CD4-positive, alpha-beta T cell (primary cell): ENCODE measurements around the gene VAPB. TPM values are rescaled to one million over a fixed set of nuclear protein-coding genes. Genes with fewer than 3 reads are reported as not detected.

Source experiments
- ATAC-seq: fragments of 200-7000 bp; cut with Tn5 transposase; one replicate; pipeline ENCODE4 v1.10.0; 2022; ENCODE audit warnings: mild to moderate bottlenecking; ENCODE audit not compliant: poor library complexity
- CTCF ChIA-PET: fragments of 350-600 bp; sonication (Branson Sonifier 250); formaldehyde crosslinking; loops from one replicate; lab custom pipeline; 2021; ENCODE audit warnings: antibody characterized with exemption, inconsistent platforms; lab: Charles Lee
- POLR2A ChIA-PET: fragments of 350-600 bp; sonication (Branson Sonifier 250); formaldehyde crosslinking; loops from one replicate; lab custom pipeline; 2021; ENCODE audit warnings: antibody characterized with exemption, inconsistent platforms; lab: Charles Lee
- DNase-seq, 14 experiments: peaks; one replicate each; pipeline ENCODE4 v3.0.0-alpha.2; 2013 to 2020; ENCODE audit warnings: mixed read lengths in 2 of 14
- H3K27ac ChIP-seq, 2 donors: one replicate each; pipeline versions ENCODE4 v1.5.1 to v1.7.0; 2013; ENCODE audit warnings: low read length in 2 of 2, low read depth in 1 of 2, mild to moderate bottlenecking in 1 of 2
- H3K27me3 ChIP-seq, 2 experiments: 1 replicate in 1 of 2; 2 replicates in 1 of 2; pipeline versions ENCODE4 v1.6.1 to v1.7.0; 2013; ENCODE audit warnings: low read length in 2 of 2, control low read depth in 1 of 2, mild to moderate bottlenecking in 1 of 2, moderate library complexity in 1 of 2; ENCODE audit not compliant: insufficient read depth in 2 of 2, control insufficient read depth in 1 of 2
- H3K36me3 ChIP-seq: one replicate; pipeline ENCODE4 v1.6.1; 2013; ENCODE audit warnings: low read length, control low read depth; ENCODE audit not compliant: insufficient read depth
- H3K4me1 ChIP-seq: one replicate; pipeline ENCODE4 v1.6.1; 2013; ENCODE audit warnings: low read length, control low read depth; ENCODE audit not compliant: insufficient read depth
- H3K4me3 ChIP-seq: one replicate; pipeline ENCODE4 v1.5.1; 2013; ENCODE audit warnings: mild to moderate bottlenecking, low read length, moderate library complexity
- H3K9me3 ChIP-seq, 2 experiments: 1 replicate in 1 of 2; 2 replicates in 1 of 2; pipeline versions ENCODE4 v1.6.1 to v1.7.0; 2013; ENCODE audit warnings: low read length in 2 of 2, mild to moderate bottlenecking in 2 of 2, control low read depth in 1 of 2, moderate library complexity in 1 of 2; ENCODE audit not compliant: control insufficient read depth in 1 of 2, insufficient read depth in 1 of 2
- H3K27ac Mint-ChIP-seq: one replicate; pipeline ENCODE4 v1.8.0; 2020; ENCODE audit warnings: mixed read lengths
- H3K27me3 Mint-ChIP-seq: one replicate; pipeline ENCODE4 v1.8.0; 2021; ENCODE audit warnings: mixed read lengths
- H3K36me3 Mint-ChIP-seq: one replicate; pipeline ENCODE4 v1.8.0; 2021; ENCODE audit warnings: low read depth, mixed read lengths
- H3K4me1 Mint-ChIP-seq: one replicate; pipeline ENCODE4 v1.8.0; 2021; ENCODE audit warnings: low read depth, mixed read lengths
- H3K4me3 Mint-ChIP-seq: one replicate; pipeline ENCODE4 v1.8.0; 2020; ENCODE audit warnings: mild to moderate bottlenecking, mixed read lengths
- H3K9me3 Mint-ChIP-seq: one replicate; pipeline ENCODE4 v1.8.0; 2020; ENCODE audit warnings: mixed read lengths
- CTCF ChIP-seq: fragments of 200-600 bp; IDR thresholded peaks from one replicate; pipeline ENCODE4 v1.8.0; 2022; ENCODE audit warnings: antibody characterized with exemption, mild to moderate bottlenecking
- intact Hi-C, 2 experiments: fragments of 100-400 bp; cut with DNase I in 1 of 2; cut with micrococcal nuclease in 1 of 2; formaldehyde crosslinking; loops; one replicate each; pipeline versions ENCODE4 v1.15.1 to v1.9.0; 2023 to 2025; cut with DNase I, micrococcal nuclease
- total RNA-seq, 174 experiments: library from RNA in 2 of 174; stranded (reverse) in 2 of 174; gene quantifications; one replicate each; pipeline ENCODE4 v1.2.3 and lab custom pipeline; 2021 to 2026

Gene VAPB
- total RNA-seq, 2 experiments from 2014 or later = 25.2 to 29.4 TPM

- H3K9me3 ChIP-seq = peaks cover 0 to 4% of the 10 kb centered on the region in 2 experiments
- ATAC-seq = no peak
- ChIA-PET CTCF (interaction anchor here (1.1 kb wide), 1 partner anchor 182 kb away, joined by 3 read pairs; no protein-coding TSS in a partner anchor), POLR2A (no interaction called here)
- H3K4me1 Mint-ChIP-seq = peaks cover 44% of the 10 kb centered on the region
- H3K27ac Mint-ChIP-seq = peak overlapping the region; percentile 11
- H3K27ac ChIP-seq = no peak overlapping the region
- H3K27me3 ChIP-seq = no peaks in the 10 kb centered on the region
- peaks cover 30% of the 10 kb centered on the region for H3K36me3 ChIP-seq
- H3K9me3 Mint-ChIP-seq = no peaks in the 10 kb centered on the region
- H3K4me1 ChIP-seq = peaks cover 8% of the 10 kb centered on the region
- H3K4me3 Mint-ChIP-seq = no peak overlapping the region
- TF ChIP-seq CTCF = no peak
- H3K4me3 ChIP-seq = no peak overlapping the region
- no peaks in the 10 kb centered on the region for H3K27me3 Mint-ChIP-seq
- DNase-seq = no peak
- peaks cover 67% of the 10 kb centered on the region for H3K36me3 Mint-ChIP-seq
- intact Hi-C loops = no loop called here
These were observed 30.1 kb downstream of the VAPB start for GRCh38 chr20:58418949-58419748.

GRCh38 chr20:58420798-58421496, 31.9 kb downstream of the VAPB start:
- Histone ChIP-seq H3K4me3 (no peak overlapping the region), H3K9me3 (no peaks in the 10 kb centered on the region), H3K36me3 (peaks cover 38% of the 10 kb centered on the region), H3K27ac (no peak overlapping the region), H3K27me3 (no peaks in the 10 kb centered on the region), H3K4me1 (peaks cover 8% of the 10 kb centered on the region)
- peaks cover 74% of the 10 kb centered on the region for H3K36me3 Mint-ChIP-seq
- H3K4me3 Mint-ChIP-seq = no peak overlapping the region
- no peaks in the 10 kb centered on the region for H3K9me3 Mint-ChIP-seq
- intact Hi-C loops = no loop called here
- no peaks in the 10 kb centered on the region for H3K27me3 Mint-ChIP-seq
- peaks cover 38% of the 10 kb centered on the region for H3K4me1 Mint-ChIP-seq
- no peak for DNase-seq
- CTCF ChIA-PET = no interaction called here
- POLR2A ChIA-PET = interaction anchor here (0.6 to 2.0 kb wide), 2 partner anchors 13 to 952 kb away, joined by 3 to 8 read pairs; no protein-coding TSS in a partner anchor
- ATAC-seq = no peak
- no peak for TF ChIP-seq CTCF
- no peak overlapping the region for H3K27ac Mint-ChIP-seq

GRCh38 chr20:58421497-58421850, 32.4 kb downstream of the VAPB start:
- Mint-ChIP-seq H3K27me3 (no peaks in the 10 kb centered on the region), H3K4me1 (peaks cover 33% of the 10 kb centered on the region), H3K9me3 (no peaks in the 10 kb centered on the region), H3K27ac (no peak overlapping the region), H3K36me3 (peaks cover 74% of the 10 kb centered on the region), H3K4me3 (no peak overlapping the region)
- DNase-seq (no peak), ATAC-seq (no peak)
- Histone ChIP-seq H3K27ac (no peak overlapping the region), H3K27me3 (no peaks in the 10 kb centered on the region), H3K4me1 (peaks cover 5% of the 10 kb centered on the region), H3K4me3 (no peak overlapping the region), H3K36me3 (peaks cover 38% of the 10 kb centered on the region), H3K9me3 (no peaks in the 10 kb centered on the region)
- TF ChIP-seq CTCF = no peak
- ChIA-PET POLR2A (interaction anchor here (0.6 to 2.0 kb wide), 3 partner anchors 14 to 952 kb away, joined by 3 to 8 read pairs (median 3); no protein-coding TSS in a partner anchor), CTCF (no interaction called here)
- intact Hi-C loops = no loop called here
